Measurements from ENCODE around the gene CHD3.

DNA sequence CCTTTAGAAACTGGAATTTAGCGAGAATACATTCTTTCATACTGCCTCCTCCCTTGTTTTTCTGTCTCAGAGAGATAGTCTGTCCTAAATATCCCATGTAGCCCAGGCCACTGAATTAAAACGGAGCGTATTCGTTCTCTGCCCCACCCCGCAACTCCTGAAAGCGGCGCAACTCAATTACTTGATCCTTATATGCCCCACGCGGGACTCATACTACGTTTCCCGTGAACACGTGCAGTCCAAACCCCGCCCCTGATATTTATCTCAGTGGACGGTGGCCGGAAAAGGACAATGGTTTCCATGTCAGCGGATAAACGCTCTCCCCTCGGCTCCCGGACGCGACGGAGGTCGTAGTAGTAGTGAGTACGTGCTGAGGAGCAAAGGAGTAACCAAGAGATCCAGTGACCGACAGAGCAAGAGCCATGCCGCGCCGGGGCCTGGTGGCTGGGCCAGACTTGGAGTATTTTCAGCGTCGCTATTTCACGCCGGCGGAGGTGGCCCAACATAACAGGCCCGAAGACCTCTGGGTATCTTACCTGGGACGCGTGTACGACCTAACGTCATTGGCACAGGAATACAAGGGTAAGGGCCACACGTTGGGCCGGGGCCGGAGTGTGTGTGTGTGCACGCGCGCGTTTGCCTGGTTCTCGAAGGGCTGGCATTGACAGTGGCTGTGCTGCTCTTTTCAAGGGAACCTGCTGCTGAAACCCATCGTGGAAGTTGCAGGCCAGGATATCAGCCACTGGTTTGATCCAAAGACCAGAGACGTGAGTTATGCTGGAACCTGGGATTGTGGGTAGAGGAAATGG, 30.7 kb upstream of the CHD3 start, which contains the start of gene CYB5D1:
- TF ChIP-seq REST (IDR thresholded peaks at IDR 0.05; ENCODE audit: insufficient read depth in 1 of 2, low read depth in 2 of 2, low read length in 1 of 2) (no peak), POLR2AphosphoS5 (IDR thresholded peaks at IDR 0.05; ENCODE audit: low read depth, low read length) (peak; percentile 48; the same call in 1 of the 2 replicates), SIN3A (IDR thresholded peaks at IDR 0.05; ENCODE audit: borderline replicate concordance, insufficient read depth, low read depth, low read length) (peak; percentile 71; the same call in 1 of the 2 replicates)
- TF ChIP-seq, protein P1, sequence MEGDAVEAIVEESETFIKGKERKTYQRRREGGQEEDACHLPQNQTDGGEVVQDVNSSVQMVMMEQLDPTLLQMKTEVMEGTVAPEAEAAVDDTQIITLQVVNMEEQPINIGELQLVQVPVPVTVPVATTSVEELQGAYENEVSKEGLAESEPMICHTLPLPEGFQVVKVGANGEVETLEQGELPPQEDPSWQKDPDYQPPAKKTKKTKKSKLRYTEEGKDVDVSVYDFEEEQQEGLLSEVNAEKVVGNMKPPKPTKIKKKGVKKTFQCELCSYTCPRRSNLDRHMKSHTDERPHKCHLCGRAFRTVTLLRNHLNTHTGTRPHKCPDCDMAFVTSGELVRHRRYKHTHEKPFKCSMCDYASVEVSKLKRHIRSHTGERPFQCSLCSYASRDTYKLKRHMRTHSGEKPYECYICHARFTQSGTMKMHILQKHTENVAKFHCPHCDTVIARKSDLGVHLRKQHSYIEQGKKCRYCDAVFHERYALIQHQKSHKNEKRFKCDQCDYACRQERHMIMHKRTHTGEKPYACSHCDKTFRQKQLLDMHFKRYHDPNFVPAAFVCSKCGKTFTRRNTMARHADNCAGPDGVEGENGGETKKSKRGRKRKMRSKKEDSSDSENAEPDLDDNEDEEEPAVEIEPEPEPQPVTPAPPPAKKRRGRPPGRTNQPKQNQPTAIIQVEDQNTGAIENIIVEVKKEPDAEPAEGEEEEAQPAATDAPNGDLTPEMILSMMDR (IDR thresholded peaks at IDR 0.05): no peak
